ENCODE results near the gene SAP30BP.

- TF ChIP-seq POLR2AphosphoS5 (IDR thresholded peaks at IDR 0.05; ENCODE audit: low read depth, low read length) (no peak), POLR2A (IDR thresholded peaks at IDR 0.05; ENCODE audit: insufficient read depth in 1 of 2, low read depth in 2 of 2, low read length in 2 of 2) (no peak)
These were observed 28.7 kb downstream of the SAP30BP start for GRCh38 chr17:75695830-75696271.
